C4-2B (cell line): Measurements from ENCODE around the gene RASAL2.

Experiments
- CTCF ChIP-seq: fragments of 450-650 bp; conservative IDR thresholded peaks from 2 replicates; pipeline ENCODE4 v1.5.1; 2017; ENCODE audit warnings: mild to moderate bottlenecking
- ZFX ChIP-seq: fragments of 450-650 bp; IDR thresholded peaks from 2 replicates; pipeline ENCODE4 v1.6.1; 2017

DNA sequence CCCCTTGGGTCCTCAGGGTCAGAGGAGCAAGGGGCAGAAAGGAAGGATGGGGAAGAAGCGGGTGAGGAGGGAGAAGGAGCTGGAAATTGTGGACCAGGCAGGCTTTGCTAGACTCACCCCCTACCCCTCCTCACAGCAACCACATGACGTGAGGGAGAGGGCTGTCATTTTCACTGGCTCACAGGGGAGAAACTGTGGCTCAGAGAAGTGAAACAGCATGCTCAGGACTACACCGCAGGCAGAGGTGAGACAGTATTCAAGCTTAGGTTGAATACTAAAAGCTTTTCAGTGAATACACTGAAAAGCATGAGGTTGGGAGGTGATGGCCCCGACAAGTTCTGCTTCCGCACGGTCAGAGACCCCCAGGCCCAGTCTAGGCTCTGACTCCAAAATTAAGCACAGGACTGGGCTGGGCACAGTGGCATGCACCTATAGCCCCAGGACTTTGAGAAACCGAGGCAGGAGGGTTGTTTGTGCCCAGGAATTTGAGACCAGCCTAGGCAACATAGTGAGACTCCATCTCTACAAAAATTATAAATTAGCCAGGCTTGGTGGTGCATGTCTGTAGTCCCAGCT, 404.1 kb downstream of the RASAL2 start:
- TF ChIP-seq CTCF (no peak), ZFX (no peak)
